Measurements from ENCODE around the gene MMP7. TPM values are rescaled to one million over a fixed set of nuclear protein-coding genes. Genes with fewer than 3 reads are reported as not detected.
A peak's percentile ranks its signal among the peaks of the same experiment; 100 is the strongest.

The MMP7 gene
- total RNA-seq, 1 experiment from 2014 or later: 2.7 TPM

DNA sequence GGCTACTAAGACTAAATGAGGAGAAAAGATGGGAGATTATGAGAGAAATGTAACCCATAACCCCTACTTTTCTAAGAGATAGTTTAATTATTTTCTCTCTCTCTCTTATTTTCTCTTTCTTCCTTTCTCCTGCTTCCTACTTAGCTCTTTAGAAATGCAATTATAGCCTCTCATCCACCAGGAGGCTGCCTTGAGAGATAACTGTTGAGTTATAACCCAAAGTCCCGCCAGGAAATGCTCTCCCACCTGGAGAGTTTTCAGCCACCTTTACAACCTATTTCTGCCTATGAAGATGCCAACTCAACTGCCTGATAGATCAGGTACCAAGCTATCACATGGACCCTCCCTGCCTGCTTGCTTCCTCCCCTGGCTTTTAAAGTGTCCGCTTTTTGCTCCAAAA is 44.0 kb downstream of the MMP7 start:
- 0 out of 2 replicates have a peak, but pooled peaks cover 3% of the 10 kb centered on the region for H3K4me1 ChIP-seq (ENCODE audit: control insufficient read depth, insufficient read depth, low read length)
- no peaks in the 10 kb centered on the region for H3K9me3 ChIP-seq (ENCODE audit: control insufficient read depth, insufficient read depth, low read depth, low read length)
- BruUV-seq (replicated peaks): no TSS peak
- no peak overlapping the region for H3K4me3 ChIP-seq (ENCODE audit: low read depth in 2 of 2, low read length in 2 of 2)
- ATAC-seq (no peak), DNase-seq (ENCODE audit: low read depth, low spot score) (no peak)
- intact Hi-C loops (cut with micrococcal nuclease; ENCODE audit: unreplicated experiment): no loop called here
- no peak overlapping the region for H3K27ac ChIP-seq (ENCODE audit: low read length)
- no peak for TF ChIP-seq SIN3A (IDR thresholded peaks at IDR 0.05; ENCODE audit: borderline replicate concordance, insufficient read depth, low read depth, low read length)
- TF ChIP-seq, protein P1, sequence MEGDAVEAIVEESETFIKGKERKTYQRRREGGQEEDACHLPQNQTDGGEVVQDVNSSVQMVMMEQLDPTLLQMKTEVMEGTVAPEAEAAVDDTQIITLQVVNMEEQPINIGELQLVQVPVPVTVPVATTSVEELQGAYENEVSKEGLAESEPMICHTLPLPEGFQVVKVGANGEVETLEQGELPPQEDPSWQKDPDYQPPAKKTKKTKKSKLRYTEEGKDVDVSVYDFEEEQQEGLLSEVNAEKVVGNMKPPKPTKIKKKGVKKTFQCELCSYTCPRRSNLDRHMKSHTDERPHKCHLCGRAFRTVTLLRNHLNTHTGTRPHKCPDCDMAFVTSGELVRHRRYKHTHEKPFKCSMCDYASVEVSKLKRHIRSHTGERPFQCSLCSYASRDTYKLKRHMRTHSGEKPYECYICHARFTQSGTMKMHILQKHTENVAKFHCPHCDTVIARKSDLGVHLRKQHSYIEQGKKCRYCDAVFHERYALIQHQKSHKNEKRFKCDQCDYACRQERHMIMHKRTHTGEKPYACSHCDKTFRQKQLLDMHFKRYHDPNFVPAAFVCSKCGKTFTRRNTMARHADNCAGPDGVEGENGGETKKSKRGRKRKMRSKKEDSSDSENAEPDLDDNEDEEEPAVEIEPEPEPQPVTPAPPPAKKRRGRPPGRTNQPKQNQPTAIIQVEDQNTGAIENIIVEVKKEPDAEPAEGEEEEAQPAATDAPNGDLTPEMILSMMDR (IDR thresholded peaks at IDR 0.05): 0 out of 2 replicates have a peak, but pooled peaks have one; percentile 5
- H3K36me3 ChIP-seq (ENCODE audit: control insufficient read depth, insufficient read depth, low read length): no peaks in the 10 kb centered on the region
- POLR2A ChIA-PET: no interaction called here
- in situ Hi-C loops (cut with HindIII; ENCODE audit: low pct_unique_long_range_greater_than_20kb, low sequenced_read_pairs): no loop called here
- CTCF ChIA-PET: no interaction called here
- H3K27me3 ChIP-seq (ENCODE audit: control insufficient read depth, insufficient read depth, low read length): no peaks in the 10 kb centered on the region

GRCh38 chr11:102485095-102485722 is 45.3 kb downstream of the MMP7 start:
- H3K27ac ChIP-seq (ENCODE audit: low read length): no peak overlapping the region
- POLR2A ChIA-PET: no interaction called here
- no peaks in the 10 kb centered on the region for H3K4me1 ChIP-seq (ENCODE audit: control insufficient read depth, insufficient read depth, low read length)
- intact Hi-C loops (cut with micrococcal nuclease; ENCODE audit: unreplicated experiment) (no loop called here), in situ Hi-C loops (cut with HindIII; ENCODE audit: low pct_unique_long_range_greater_than_20kb, low sequenced_read_pairs) (no loop called here)
- ATAC-seq (no peak), DNase-seq (ENCODE audit: low read depth, low spot score) (no peak)
- H3K4me3 ChIP-seq (ENCODE audit: low read depth in 2 of 2, low read length in 2 of 2): no peak overlapping the region
- no peaks in the 10 kb centered on the region for H3K9me3 ChIP-seq (ENCODE audit: control insufficient read depth, insufficient read depth, low read depth, low read length)
- TF ChIP-seq TCF7L2 (IDR thresholded peaks at IDR 0.05; ENCODE audit: low read depth, low read length) (no peak), SIN3A (IDR thresholded peaks at IDR 0.05; ENCODE audit: borderline replicate concordance, insufficient read depth, low read depth, low read length) (no peak)
- TF ChIP-seq, protein P1 (IDR thresholded peaks at IDR 0.05): no peak
- TF ChIP-seq, protein P2, sequence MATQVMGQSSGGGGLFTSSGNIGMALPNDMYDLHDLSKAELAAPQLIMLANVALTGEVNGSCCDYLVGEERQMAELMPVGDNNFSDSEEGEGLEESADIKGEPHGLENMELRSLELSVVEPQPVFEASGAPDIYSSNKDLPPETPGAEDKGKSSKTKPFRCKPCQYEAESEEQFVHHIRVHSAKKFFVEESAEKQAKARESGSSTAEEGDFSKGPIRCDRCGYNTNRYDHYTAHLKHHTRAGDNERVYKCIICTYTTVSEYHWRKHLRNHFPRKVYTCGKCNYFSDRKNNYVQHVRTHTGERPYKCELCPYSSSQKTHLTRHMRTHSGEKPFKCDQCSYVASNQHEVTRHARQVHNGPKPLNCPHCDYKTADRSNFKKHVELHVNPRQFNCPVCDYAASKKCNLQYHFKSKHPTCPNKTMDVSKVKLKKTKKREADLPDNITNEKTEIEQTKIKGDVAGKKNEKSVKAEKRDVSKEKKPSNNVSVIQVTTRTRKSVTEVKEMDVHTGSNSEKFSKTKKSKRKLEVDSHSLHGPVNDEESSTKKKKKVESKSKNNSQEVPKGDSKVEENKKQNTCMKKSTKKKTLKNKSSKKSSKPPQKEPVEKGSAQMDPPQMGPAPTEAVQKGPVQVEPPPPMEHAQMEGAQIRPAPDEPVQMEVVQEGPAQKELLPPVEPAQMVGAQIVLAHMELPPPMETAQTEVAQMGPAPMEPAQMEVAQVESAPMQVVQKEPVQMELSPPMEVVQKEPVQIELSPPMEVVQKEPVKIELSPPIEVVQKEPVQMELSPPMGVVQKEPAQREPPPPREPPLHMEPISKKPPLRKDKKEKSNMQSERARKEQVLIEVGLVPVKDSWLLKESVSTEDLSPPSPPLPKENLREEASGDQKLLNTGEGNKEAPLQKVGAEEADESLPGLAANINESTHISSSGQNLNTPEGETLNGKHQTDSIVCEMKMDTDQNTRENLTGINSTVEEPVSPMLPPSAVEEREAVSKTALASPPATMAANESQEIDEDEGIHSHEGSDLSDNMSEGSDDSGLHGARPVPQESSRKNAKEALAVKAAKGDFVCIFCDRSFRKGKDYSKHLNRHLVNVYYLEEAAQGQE (IDR thresholded peaks at IDR 0.05; ENCODE audit: insufficient read depth in 1 of 2, low read depth in 2 of 2, low read length in 1 of 2): no peak
- no peaks in the 10 kb centered on the region for H3K27me3 ChIP-seq (ENCODE audit: control insufficient read depth, insufficient read depth, low read length)
- H3K36me3 ChIP-seq (ENCODE audit: control insufficient read depth, insufficient read depth, low read length): no peaks in the 10 kb centered on the region
- no TSS peak for BruUV-seq (replicated peaks)
- CTCF ChIA-PET: no interaction called here
